OCI-LY7 (cell line): Measurements from ENCODE around the gene CHMP1B. TPM values are rescaled to one million over a fixed set of nuclear protein-coding genes. Genes with fewer than 3 reads are reported as not detected.
"Not testable (repeated sequence)": the region's sequence is repeated elsewhere in the genome, so short reads cannot be mapped to it uniquely, and the experiment has no call there.

Experiments
- BruUV-seq: library from RNA; stranded (reverse); fragments of 400-500 nt; replicated peaks from 2 replicates; lab custom pipeline; 2021; lab: Mats Ljungman, UMichigan
- CTCF ChIA-PET: fragments of 300-600 bp; sonication (Branson Sonifier 250); formaldehyde crosslinking; loops from one replicate; lab custom pipeline; 2022; ENCODE audit warnings: antibody characterized with exemption; ENCODE audit not compliant: unreplicated experiment; lab: Charles Lee
- POLR2A ChIA-PET: fragments of 300-600 bp; sonication (Branson Sonifier 250); formaldehyde crosslinking; loops from one replicate; lab custom pipeline; 2022; ENCODE audit warnings: antibody characterized with exemption; lab: Charles Lee
- DNase-seq: peaks from one replicate; pipeline ENCODE4 v3.0.0-alpha.2; 2015; ENCODE audit warnings: low spot score
- H2AFZ ChIP-seq: fragments of 200-600 bp; sonication (generic), shearing (Covaris generic); 2 replicates; pipeline ENCODE4 v1.6.1; 2014; ENCODE audit warnings: mild to moderate bottlenecking, antibody characterized with exemption, low read length, moderate library complexity
- H3K27ac ChIP-seq: fragments of 200-600 bp; sonication (generic); 2 replicates; pipeline ENCODE4 v1.5.1; 2014; ENCODE audit warnings: mixed run types, low read depth, mild to moderate bottlenecking, moderate library complexity, low read length, inconsistent platforms; ENCODE audit not compliant: poor library complexity, severe bottlenecking
- H3K36me3 ChIP-seq: fragments of 200-600 bp; sonication (generic); 2 replicates; pipeline ENCODE4 v1.6.1; 2014; ENCODE audit warnings: mild to moderate bottlenecking, antibody characterized with exemption, low read length, moderate library complexity, mixed read lengths; ENCODE audit not compliant: insufficient read depth
- H3K4me1 ChIP-seq: fragments of 200-600 bp; sonication (generic); 2 replicates; pipeline ENCODE4 v1.5.1; 2014; ENCODE audit warnings: mild to moderate bottlenecking, low read length; ENCODE audit not compliant: insufficient read depth, poor library complexity, severe bottlenecking
- H3K4me2 ChIP-seq: fragments of 200-600 bp; sonication (generic); 2 replicates; pipeline ENCODE4 v1.6.1; 2014; ENCODE audit warnings: mild to moderate bottlenecking, low read length
- H3K4me3 ChIP-seq: fragments of 200-600 bp; sonication (generic); 2 replicates; pipeline ENCODE4 v1.5.1; 2014; ENCODE audit warnings: mild to moderate bottlenecking, low read depth, low read length; ENCODE audit not compliant: poor library complexity, severe bottlenecking
- H3K79me2 ChIP-seq: fragments of 200-600 bp; sonication (generic); 2 replicates; pipeline ENCODE4 v1.6.1; 2016; ENCODE audit warnings: low read depth, mild to moderate bottlenecking, low read length, moderate library complexity, mixed read lengths; ENCODE audit not compliant: insufficient read depth
- H3K9me2 ChIP-seq: fragments of 200-600 bp; sonication (generic); 2 replicates; pipeline ENCODE4 v1.6.1; 2016; ENCODE audit warnings: mild to moderate bottlenecking, low read length, mixed read lengths; ENCODE audit not compliant: insufficient read depth
- H3K9me3 ChIP-seq: fragments of 200-600 bp; sonication (generic); 2 replicates; pipeline ENCODE4 v1.6.1; 2014; ENCODE audit warnings: mild to moderate bottlenecking, mixed run types, low read length, mixed read lengths
- H4K20me1 ChIP-seq: fragments of 200-600 bp; sonication (generic); 2 replicates; pipeline ENCODE4 v1.6.1; 2014; ENCODE audit warnings: mild to moderate bottlenecking, antibody characterized with exemption, low read length, moderate library complexity, mixed read lengths; ENCODE audit not compliant: insufficient read depth
- CTCF ChIP-seq: fragments of 200-600 bp; sonication (generic); conservative IDR thresholded peaks from 2 replicates; pipeline ENCODE4 v1.5.1; 2014; ENCODE audit warnings: mild to moderate bottlenecking, antibody characterized with exemption, low read length, moderate library complexity, mixed read lengths
- EZH2phosphoT487 ChIP-seq: fragments of 200-600 bp; sonication (generic); IDR thresholded peaks from 2 replicates; pipeline ENCODE4 v1.6.1; 2018; ENCODE audit warnings: low read depth, borderline replicate concordance, mild to moderate bottlenecking, mixed run types, antibody characterized with exemption, low read length, moderate library complexity, mixed read lengths
- intact Hi-C: fragments of 100-400 bp; cut with micrococcal nuclease; formaldehyde crosslinking; loops from one replicate; pipeline ENCODE4 v1.10.0; 2022; ENCODE audit not compliant: unreplicated experiment
- total RNA-seq, 2 experiments: library from RNA; depleted of rRNA in 1 of 2; stranded (reverse); fragments of >200 nt in 1 of 2; shearing (Covaris generic) in 1 of 2; gene quantifications; 2 replicates each; pipeline ENCODE4 v1.2.3, GENCODE V29; 2014 to 2022

CHMP1B gene
- total RNA-seq, 2 experiments from 2014 or later: 24.2 to 29.3 TPM

GRCh38 chr18:11851806-11852337 is 659 bp downstream of the CHMP1B start:
- intact Hi-C loops: loop anchor here (1.0 to 5.0 kb wide), 3 partner anchors 56 to 200 kb away; partner anchors contain the start of genes IMPA2 and MPPE1
- Histone ChIP-seq H3K27ac (peak overlapping the region; percentile 28), H3K79me2 (peaks cover 23% of the 10 kb centered on the region), H3K9me3 (no peaks in the 10 kb centered on the region), H3K36me3 (no peaks in the 10 kb centered on the region), H3K4me1 (peaks cover 25% of the 10 kb centered on the region), H3K9me2 (no peaks in the 10 kb centered on the region), H3K4me2 (peak overlapping the region; percentile 99), H2AFZ (peak overlapping the region; percentile 33; the same call in 1 of the 2 replicates), H3K4me3 (peak overlapping the region; percentile 90), H4K20me1 (peaks cover 15% of the 10 kb centered on the region; the same call in 1 of the 2 replicates)
- ChIA-PET CTCF (no interaction called here), POLR2A (interaction anchor here (0.5 to 1.0 kb wide), 2 partner anchors 171 to 200 kb away, joined by 3 to 4 read pairs; no protein-coding TSS in a partner anchor)
- BruUV-seq: TSS peak; percentile 85
- TF ChIP-seq CTCF (no peak), EZH2phosphoT487 (no peak)
- peak; percentile 54 for DNase-seq

GRCh38 chr18:11854554-11854953 is 3.3 kb downstream of the CHMP1B start:
- H3K4me3 ChIP-seq, H2AFZ ChIP-seq, H3K36me3 ChIP-seq, H3K9me3 ChIP-seq, CTCF ChIA-PET, POLR2A ChIA-PET, H3K27ac ChIP-seq, BruUV-seq, H3K9me2 ChIP-seq, DNase-seq, H3K4me2 ChIP-seq: not testable (repeated sequence)
- peaks cover 25% of the 10 kb centered on the region for H3K4me1 ChIP-seq
- peaks cover 15% of the 10 kb centered on the region; the same call in 1 of the 2 replicates for H4K20me1 ChIP-seq
- H3K79me2 ChIP-seq: peaks cover 23% of the 10 kb centered on the region
- intact Hi-C loops: loop anchor here (5.0 kb wide), 1 partner anchor 198 kb away; no protein-coding TSS in a partner anchor

- CTCF ChIA-PET: no interaction called here
Observed at GRCh38 chr18:11857177-11857887, 6.1 kb downstream of the CHMP1B start.

More at GRCh38 chr18:11857177-11857887, 6.1 kb downstream of the CHMP1B start:
- no peak overlapping the region for H3K4me3 ChIP-seq
- POLR2A ChIA-PET: no interaction called here
- no peaks in the 10 kb centered on the region for H3K9me2 ChIP-seq
- H4K20me1 ChIP-seq: peaks cover 12% of the 10 kb centered on the region; the same call in 1 of the 2 replicates
- no peak overlapping the region for H2AFZ ChIP-seq
- no peak overlapping the region for H3K4me2 ChIP-seq
- no peak for TF ChIP-seq EZH2phosphoT487
- TF ChIP-seq CTCF: no peak
- no TSS peak for BruUV-seq
- no peak overlapping the region for H3K27ac ChIP-seq
- intact Hi-C loops: no loop called here
- peaks cover 13% of the 10 kb centered on the region for H3K79me2 ChIP-seq
- H3K36me3 ChIP-seq: no peaks in the 10 kb centered on the region
- H3K9me3 ChIP-seq: no peaks in the 10 kb centered on the region
- H3K4me1 ChIP-seq: peaks cover 13% of the 10 kb centered on the region
- no peak for DNase-seq
